ENCODE data around the gene DUSP22.

- TF ChIP-seq CTCF (IDR thresholded peaks at IDR 0.05) (no peak), REST (IDR thresholded peaks at IDR 0.05; ENCODE audit: insufficient read depth in 1 of 2, low read depth in 2 of 2, low read length in 1 of 2) (no peak), POLR2AphosphoS5 (IDR thresholded peaks at IDR 0.05; ENCODE audit: low read depth, low read length) (no peak)
Observed at GRCh38 chr6:300494-301198, 8.4 kb downstream of the DUSP22 start.
